ENCODE results near the gene RIMBP2. TPM values are rescaled to one million over a fixed set of nuclear protein-coding genes. Genes with fewer than 3 reads are reported as not detected.

Gene RIMBP2
- total RNA-seq, 6 experiments from 2014 or later: not detected

DNA sequence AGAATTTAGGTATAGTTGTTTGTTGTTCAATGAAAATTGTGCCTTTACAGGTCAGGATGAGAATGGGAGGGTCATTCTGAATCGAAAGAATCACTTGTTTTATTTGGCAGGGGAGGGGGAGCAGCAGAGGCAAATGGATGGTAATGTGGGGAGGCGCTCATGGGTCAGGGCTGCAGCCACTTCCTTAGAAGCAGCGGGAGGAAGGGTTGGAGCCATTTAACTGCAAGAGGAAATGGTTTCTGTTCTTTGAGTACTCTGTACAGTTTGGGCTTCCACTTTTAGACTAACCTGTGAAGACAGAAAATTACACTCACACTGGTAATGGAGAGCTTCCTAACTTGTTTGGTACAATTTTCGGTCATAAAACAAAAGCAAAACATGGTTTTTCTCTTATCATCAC is 321.2 kb downstream of the RIMBP2 start:
- no peak overlapping the region for H3K27ac Mint-ChIP-seq

DNA sequence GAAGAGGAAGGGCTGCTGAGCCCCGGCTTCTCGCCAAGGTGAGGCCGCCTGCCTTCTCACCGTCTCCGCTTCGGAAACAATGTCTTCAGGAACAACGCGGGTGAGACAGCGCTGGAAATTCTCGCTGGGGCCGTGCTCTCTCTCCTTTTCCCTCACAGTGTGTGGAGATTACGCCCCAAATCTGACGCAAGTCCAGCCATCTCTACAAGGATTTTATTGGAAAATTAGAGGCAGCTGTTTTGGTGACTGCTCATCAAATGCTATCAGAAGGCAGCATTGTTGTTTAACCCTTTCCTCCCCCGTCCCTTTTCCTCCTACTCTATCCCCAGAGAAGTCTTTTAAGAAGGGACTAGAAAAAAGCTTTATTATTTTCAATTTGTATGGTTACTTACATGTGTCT is 324.9 kb downstream of the RIMBP2 start:
- TF ChIP-seq, protein P1, sequence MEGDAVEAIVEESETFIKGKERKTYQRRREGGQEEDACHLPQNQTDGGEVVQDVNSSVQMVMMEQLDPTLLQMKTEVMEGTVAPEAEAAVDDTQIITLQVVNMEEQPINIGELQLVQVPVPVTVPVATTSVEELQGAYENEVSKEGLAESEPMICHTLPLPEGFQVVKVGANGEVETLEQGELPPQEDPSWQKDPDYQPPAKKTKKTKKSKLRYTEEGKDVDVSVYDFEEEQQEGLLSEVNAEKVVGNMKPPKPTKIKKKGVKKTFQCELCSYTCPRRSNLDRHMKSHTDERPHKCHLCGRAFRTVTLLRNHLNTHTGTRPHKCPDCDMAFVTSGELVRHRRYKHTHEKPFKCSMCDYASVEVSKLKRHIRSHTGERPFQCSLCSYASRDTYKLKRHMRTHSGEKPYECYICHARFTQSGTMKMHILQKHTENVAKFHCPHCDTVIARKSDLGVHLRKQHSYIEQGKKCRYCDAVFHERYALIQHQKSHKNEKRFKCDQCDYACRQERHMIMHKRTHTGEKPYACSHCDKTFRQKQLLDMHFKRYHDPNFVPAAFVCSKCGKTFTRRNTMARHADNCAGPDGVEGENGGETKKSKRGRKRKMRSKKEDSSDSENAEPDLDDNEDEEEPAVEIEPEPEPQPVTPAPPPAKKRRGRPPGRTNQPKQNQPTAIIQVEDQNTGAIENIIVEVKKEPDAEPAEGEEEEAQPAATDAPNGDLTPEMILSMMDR (IDR thresholded peaks at IDR 0.05): no peak
- Mint-ChIP-seq H3K4me1 (ENCODE audit: low read depth) (no peaks in the 10 kb centered on the region), H3K36me3 (ENCODE audit: low read depth) (peaks cover 5% of the 10 kb centered on the region; the same call in 1 of the 2 replicates), H3K4me3 (no peak overlapping the region), H3K27me3 (ENCODE audit: insufficient read depth) (peaks cover 4% of the 10 kb centered on the region), H3K9me3 (peaks cover 33% of the 10 kb centered on the region), H3K27ac (no peak overlapping the region)
- no peak for DNase-seq

More for the DNA sequence above, 321.2 kb downstream of the RIMBP2 start:
- Mint-ChIP-seq H3K4me1 (ENCODE audit: low read depth) (no peaks in the 10 kb centered on the region), H3K27me3 (ENCODE audit: insufficient read depth) (peaks cover 4% of the 10 kb centered on the region), H3K36me3 (ENCODE audit: low read depth) (peaks cover 5% of the 10 kb centered on the region; the same call in 1 of the 2 replicates), H3K4me3 (no peak overlapping the region), H3K9me3 (peaks cover 41% of the 10 kb centered on the region)
- TF ChIP-seq, protein P1 (IDR thresholded peaks at IDR 0.05): no peak
- no peak for DNase-seq

DNA sequence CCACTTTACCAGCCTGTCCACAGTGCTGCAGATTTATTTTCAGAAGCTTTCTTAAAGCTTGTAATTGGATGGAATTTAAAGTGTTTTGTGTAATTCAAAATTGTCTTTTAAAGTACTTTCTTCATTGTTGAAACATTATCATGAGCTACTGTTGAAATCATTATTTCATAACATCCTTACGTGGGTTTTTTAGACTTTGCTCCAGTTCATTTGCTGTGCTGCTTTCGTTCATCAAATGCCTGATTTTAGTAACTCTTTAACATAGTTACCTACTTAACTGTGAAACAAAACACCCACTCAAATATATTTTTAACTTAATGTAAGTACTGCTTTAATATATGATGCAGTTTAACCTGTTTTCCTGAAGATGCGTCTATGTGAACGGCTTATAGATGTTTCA is 330.9 kb downstream of the RIMBP2 start:
- H3K9me3 Mint-ChIP-seq: peaks cover 33% of the 10 kb centered on the region
- H3K27me3 Mint-ChIP-seq (ENCODE audit: insufficient read depth): no peaks in the 10 kb centered on the region; the same call in 1 of the 2 replicates
- H3K4me1 Mint-ChIP-seq (ENCODE audit: low read depth): no peaks in the 10 kb centered on the region
- H3K36me3 Mint-ChIP-seq (ENCODE audit: low read depth): no peaks in the 10 kb centered on the region
- TF ChIP-seq, protein P1 (IDR thresholded peaks at IDR 0.05): no peak
- DNase-seq: no peak
- H3K4me3 Mint-ChIP-seq: no peak overlapping the region
- no peak overlapping the region for H3K27ac Mint-ChIP-seq

DNA sequence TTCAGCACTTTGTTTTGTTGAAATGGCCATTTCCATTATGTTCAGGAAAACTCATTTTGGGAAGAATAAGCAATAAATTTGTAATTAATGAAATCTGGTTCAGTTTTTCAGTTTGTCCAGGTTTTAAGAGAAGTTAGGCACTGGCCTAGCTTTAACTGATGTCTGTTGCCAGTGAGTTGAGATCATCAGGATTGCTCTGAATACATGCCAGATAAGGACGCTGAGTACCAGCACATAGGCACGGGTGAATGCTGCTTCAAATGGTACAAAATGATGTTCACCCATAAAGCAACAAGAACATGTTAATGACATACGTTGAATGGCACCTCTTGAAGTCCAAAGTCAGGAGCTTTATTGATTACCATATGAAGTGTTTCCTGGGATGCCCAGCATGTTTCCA is 331.9 kb downstream of the RIMBP2 start:
- H3K4me3 Mint-ChIP-seq: no peak overlapping the region
- H3K9me3 Mint-ChIP-seq: peaks cover 33% of the 10 kb centered on the region
- DNase-seq: no peak
- no peak overlapping the region for H3K27ac Mint-ChIP-seq
- H3K4me1 Mint-ChIP-seq (ENCODE audit: low read depth): no peaks in the 10 kb centered on the region
- TF ChIP-seq, protein P1 (IDR thresholded peaks at IDR 0.05): no peak
- no peaks in the 10 kb centered on the region for H3K36me3 Mint-ChIP-seq (ENCODE audit: low read depth)
- no peaks in the 10 kb centered on the region; the same call in 1 of the 2 replicates for H3K27me3 Mint-ChIP-seq (ENCODE audit: insufficient read depth)

DNA sequence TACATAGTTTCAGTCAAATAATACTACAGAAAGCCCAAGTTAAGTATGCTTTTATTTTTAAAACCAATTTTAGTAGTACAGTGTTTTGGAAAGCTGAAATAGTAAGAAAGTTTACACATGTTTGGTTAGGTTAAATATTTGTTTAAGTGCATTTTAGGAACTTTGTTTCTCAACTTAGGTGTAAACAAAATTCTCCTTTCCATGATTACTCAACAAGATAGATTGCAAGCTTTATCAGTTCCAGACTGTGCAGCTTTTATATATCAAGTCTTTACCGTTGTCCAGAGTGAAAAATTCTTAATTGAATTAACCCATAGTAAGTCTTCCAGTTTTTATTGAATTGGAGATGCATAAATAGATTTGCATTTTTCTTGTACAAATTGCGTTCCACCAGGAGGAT is 333.3 kb downstream of the RIMBP2 start:
- TF ChIP-seq, protein P1 (IDR thresholded peaks at IDR 0.05): no peak
- no peaks in the 10 kb centered on the region for H3K36me3 Mint-ChIP-seq (ENCODE audit: low read depth)
- H3K4me1 Mint-ChIP-seq (ENCODE audit: low read depth): no peaks in the 10 kb centered on the region
- DNase-seq: no peak
- H3K27ac Mint-ChIP-seq: no peak overlapping the region
- peaks cover 34% of the 10 kb centered on the region for H3K9me3 Mint-ChIP-seq
- no peak overlapping the region for H3K4me3 Mint-ChIP-seq
- no peaks in the 10 kb centered on the region; the same call in 1 of the 2 replicates for H3K27me3 Mint-ChIP-seq (ENCODE audit: insufficient read depth)

All from HFFc6 (cell line).